Astrocyte of the spinal cord (primary cell): ENCODE measurements around the gene RIPOR3.

Experiments
- DNase-seq: peaks from one replicate; pipeline ENCODE4 v3.0.0; 2011; ENCODE audit warnings: low read depth, low spot score
- H3K4me3 ChIP-seq: 2 replicates; pipeline ENCODE4 v1.5.1; 2011; ENCODE audit warnings: low read depth, mild to moderate bottlenecking, low read length, moderate library complexity
- CTCF ChIP-seq: IDR thresholded peaks from 2 replicates; pipeline ENCODE4 v1.5.1; 2012; ENCODE audit warnings: low read depth, mild to moderate bottlenecking, low read length, inconsistent platforms
- in situ Hi-C: cut with HindIII; loops from 2 replicates; pipeline ENCODE4 v1.10.0; 2017; ENCODE audit warnings: low sequenced_read_pairs

The RIPOR3 gene

GRCh38 chr20:50693001-50693400 is 1.7 kb upstream of the RIPOR3 start:
- no peak overlapping the region for H3K4me3 ChIP-seq
- no peak for TF ChIP-seq CTCF
- no peak for DNase-seq
- in situ Hi-C loops: no loop called here

- no peak for DNase-seq
- TF ChIP-seq CTCF: no peak
- in situ Hi-C loops: no loop called here
- H3K4me3 ChIP-seq: no peak overlapping the region
These were observed 1.2 kb upstream of the RIPOR3 start for GRCh38 chr20:50692552-50692933.

GRCh38 chr20:50691573-50692551 is 520 bp upstream of the RIPOR3 start:
- TF ChIP-seq CTCF: no peak
- peak; percentile 32 for DNase-seq

GRCh38 chr20:50689864-50690649 is 1.3 kb downstream of the RIPOR3 start:
- no peak for TF ChIP-seq CTCF
- H3K4me3 ChIP-seq: no peak overlapping the region
- in situ Hi-C loops: no loop called here
- DNase-seq: no peak

More at GRCh38 chr20:50691573-50692551, 520 bp upstream of the RIPOR3 start:
- peak overlapping the region; percentile 25 for H3K4me3 ChIP-seq
- in situ Hi-C loops: no loop called here

GRCh38 chr20:50688256-50688975 is 2.9 kb downstream of the RIPOR3 start:
- in situ Hi-C loops: no loop called here
- DNase-seq: no peak
- no peak for TF ChIP-seq CTCF

GRCh38 chr20:50686821-50687220 is 4.5 kb downstream of the RIPOR3 start:
- no peak overlapping the region for H3K4me3 ChIP-seq
- no peak for DNase-seq
- no peak for TF ChIP-seq CTCF
- in situ Hi-C loops: no loop called here

More at GRCh38 chr20:50688256-50688975, 2.9 kb downstream of the RIPOR3 start:
- H3K4me3 ChIP-seq: no peak overlapping the region
